Measurements from ENCODE around the gene SORT1.

- no peak for TF ChIP-seq CTCF (IDR thresholded peaks at IDR 0.05)
- TF ChIP-seq POLR2A (IDR thresholded peaks at IDR 0.05): no peak
Observed at GRCh38 chr1:109296782-109297181, 100.9 kb downstream of the SORT1 start.

Data from Peyer's patch (tissue), 4 donors.